ENCODE data around the gene DIAPH1.

DNA sequence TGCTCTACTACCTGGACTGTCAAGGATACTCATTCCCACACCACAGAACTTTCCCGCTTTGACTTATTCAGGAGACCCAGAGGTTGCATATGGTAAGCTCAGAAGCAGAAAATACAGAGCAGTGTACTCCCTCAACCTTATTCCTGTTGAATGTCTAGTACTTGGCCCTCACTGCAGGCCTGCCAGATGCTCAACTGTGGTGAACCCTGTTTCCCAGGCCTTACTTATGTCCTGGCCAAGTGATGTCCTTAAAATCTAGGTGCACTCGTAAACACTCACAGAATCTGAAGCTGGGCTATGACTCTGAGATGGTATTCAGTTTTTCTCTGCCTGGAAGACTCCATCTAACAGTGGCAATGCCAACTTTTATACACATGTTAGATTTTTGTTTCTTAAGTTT lies 21.0 kb downstream of the DIAPH1 start:
- TF ChIP-seq, protein P1, sequence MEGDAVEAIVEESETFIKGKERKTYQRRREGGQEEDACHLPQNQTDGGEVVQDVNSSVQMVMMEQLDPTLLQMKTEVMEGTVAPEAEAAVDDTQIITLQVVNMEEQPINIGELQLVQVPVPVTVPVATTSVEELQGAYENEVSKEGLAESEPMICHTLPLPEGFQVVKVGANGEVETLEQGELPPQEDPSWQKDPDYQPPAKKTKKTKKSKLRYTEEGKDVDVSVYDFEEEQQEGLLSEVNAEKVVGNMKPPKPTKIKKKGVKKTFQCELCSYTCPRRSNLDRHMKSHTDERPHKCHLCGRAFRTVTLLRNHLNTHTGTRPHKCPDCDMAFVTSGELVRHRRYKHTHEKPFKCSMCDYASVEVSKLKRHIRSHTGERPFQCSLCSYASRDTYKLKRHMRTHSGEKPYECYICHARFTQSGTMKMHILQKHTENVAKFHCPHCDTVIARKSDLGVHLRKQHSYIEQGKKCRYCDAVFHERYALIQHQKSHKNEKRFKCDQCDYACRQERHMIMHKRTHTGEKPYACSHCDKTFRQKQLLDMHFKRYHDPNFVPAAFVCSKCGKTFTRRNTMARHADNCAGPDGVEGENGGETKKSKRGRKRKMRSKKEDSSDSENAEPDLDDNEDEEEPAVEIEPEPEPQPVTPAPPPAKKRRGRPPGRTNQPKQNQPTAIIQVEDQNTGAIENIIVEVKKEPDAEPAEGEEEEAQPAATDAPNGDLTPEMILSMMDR (IDR thresholded peaks at IDR 0.05) = no peak
- TF ChIP-seq ZFX (IDR thresholded peaks at IDR 0.05; ENCODE audit: borderline replicate concordance) = no peak

Measured in 22Rv1 (cell line).